Activated CD8-positive, alpha-beta memory T cell treated with anti-CD3 and anti-CD28 coated beads for 48 hours (primary cell): ENCODE data around the gene MPPED2.

Experiments
- DNase-seq, 3 experiments: peaks; one replicate each; pipeline ENCODE4 v3.0.0-alpha.2; 2020; ENCODE audit warnings: low read depth in 2 of 3, low spot score in 2 of 3

Gene MPPED2

DNA sequence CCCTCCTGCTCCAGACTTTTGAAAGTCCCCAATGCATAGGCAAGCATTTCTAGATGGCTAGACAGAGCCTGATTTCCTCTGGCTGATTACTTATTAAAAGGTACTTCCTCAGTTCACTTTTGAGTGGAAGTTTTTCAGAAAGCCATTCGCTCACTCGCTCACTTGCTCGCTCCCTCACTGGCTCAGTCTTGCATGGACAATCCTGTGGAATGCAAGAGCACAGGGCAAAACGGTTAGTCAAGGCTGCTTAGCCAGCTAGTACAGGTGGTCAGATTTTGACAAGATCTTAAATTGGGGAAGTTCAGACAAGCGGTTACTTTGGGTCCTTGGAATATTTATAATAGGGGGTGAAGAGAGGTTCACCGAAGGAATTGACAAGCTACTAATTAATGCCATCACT lies 162.3 kb downstream of the MPPED2 start:
- DNase-seq, result no peak

DNA sequence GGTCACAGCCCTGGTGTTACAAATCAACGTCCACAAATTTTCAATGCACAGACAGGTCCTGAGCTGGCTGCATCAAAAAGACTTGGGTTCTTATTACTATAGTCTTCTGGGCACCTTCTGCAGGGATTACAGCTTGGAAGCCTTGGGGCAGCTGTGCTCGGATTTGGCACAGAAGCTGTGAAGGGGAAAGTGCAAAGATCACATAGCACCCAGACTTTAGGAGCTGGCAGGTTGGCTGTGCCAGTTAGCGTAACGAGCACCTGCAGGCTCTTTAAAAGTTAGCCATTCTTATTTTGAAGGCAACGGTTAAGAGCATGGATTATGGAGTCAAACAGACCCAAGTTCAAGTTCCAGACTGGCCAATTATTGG lies 162.9 kb downstream of the MPPED2 start:
- no peak for DNase-seq

DNA sequence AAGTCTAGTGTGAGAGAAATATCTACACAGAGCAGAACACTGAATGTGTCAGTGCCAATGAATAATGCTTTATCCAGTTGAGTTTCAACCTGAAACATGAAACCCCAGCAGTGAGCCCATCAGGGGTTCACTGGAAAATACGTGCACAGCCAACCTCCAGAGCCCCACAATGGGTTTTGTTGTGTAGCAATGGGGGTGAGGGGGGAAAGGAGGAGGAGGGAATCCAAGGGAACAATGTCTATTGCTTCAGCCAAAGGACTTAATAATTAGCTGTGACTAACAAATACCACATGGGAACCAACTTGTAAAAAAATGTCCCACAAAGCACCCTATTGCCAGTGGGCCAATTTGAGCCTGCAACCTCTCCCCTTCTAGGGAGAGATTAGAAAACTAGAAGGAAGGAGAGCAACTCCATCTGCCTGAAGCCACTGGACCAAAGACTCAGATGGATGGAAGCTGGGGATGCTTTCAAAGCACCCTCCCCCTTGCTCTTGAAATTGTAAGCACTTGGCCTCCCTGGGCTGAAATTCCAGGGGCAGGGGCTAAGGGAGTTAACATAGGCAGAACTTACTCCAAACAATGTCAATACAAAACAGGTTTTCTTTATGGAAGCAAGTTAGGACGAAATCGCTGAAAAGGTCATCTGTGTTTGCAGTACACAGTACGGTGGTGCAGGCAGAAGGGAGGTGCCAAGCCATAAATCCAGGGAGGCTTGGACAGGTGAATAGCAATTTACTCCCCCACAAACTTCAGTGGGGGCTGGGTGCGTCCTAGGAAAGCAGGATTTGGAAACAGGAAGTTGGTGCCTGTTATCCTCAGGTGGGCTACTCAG lies 163.5 kb downstream of the MPPED2 start:
- DNase-seq, result no peak

DNA sequence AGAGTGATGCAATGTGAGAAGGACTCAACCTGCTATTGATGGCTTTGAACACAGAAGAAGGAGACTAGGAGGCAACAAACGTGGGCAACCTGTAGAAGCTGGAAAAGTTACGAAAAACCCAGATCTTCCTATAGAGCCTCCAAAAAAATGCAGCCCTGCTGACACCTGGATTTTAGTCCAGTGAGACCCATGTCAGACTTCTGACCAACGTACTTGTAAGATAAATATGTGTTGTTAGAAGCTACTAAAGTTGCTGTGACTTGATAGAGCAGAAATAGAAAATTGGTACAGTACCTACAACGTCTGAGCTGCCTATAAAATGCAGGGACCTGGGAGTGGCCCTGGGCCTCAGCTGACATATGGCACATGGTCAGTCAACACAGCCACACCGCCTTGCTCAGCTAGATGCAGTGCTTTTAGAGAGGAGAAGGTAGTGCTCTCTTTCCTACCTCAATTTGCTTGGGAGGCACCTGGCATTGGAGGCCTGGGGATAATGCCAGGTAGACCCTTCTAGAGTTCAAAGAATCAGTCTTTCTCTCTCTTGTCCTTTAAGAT lies 165.8 kb downstream of the MPPED2 start:
- DNase-seq, result no peak

DNA sequence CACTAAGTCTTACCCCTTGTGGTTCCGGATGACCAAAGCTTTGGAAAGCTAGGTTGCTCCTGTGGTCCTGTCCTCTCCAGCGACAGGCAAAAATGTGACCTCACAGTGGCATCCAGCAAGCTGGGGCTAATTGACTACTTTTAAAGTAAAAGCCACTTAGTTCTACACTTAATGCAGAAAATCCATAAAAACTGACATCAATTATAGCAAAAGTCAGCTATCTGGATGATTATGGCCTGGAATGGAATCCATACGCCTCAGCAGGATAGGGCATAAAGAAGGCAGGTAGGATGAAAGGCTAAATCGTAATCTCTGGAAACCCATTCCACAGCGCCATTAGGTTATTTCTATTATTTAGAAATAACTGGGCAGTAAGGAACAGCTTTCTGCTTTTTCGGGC lies 171.3 kb downstream of the MPPED2 start:
- DNase-seq, result no peak

DNA sequence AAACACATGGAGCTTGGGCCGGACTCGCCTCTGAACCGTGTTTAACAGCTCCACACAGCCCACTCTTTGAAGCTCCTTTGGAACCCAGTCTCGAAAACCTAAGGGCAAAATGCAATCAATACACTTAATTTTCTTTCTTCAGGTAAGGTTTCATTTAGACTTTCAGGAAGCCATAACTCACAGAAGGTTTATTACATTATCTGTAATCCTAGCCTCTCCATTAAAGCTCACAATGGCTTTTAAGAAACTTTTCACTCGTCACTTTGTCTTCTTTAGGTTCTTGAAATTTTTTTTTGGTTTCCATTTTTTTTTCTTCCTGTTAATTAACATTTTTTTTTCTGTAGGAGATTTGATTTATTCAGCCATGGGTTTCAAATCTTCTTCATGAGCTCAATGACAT lies 171.9 kb downstream of the MPPED2 start:
- no peak for DNase-seq

DNA sequence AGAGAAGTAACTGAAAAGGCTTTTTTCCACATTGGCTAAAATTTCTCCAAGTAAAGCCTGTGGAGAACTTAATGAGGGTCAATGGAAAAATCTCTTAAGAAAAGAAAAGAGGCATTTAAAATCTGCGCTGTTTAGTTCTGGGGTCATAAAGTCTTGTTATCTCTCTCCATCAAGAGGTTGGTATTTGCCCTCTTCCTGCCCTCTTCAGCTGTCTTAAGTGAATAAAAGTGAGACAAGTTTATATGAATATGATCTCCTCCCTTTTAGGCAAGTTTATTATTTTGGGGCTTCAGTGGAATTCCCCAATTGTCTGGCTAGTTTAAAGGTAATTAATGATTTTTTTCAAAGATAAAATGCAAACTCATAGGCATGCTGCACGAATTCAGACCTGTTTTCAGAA lies 173.6 kb downstream of the MPPED2 start:
- no peak for DNase-seq

DNA sequence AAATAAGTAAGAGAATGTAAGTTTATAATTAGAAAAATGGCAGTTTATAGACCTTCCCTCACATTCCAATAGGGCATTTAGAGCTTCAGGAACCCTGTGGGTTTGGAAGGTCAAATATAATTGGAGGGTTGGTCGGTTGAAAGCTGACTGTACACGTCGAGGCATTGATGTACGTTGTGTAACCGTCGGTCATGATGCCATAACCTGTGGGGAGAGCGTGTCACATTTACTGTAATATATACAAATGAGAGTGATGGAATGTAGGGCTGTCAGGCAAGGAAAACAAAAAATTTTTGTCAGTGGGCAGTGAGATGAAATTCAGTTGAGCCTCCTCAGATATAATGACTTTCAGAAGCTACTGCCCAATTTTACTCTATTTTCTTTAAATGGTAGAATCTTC lies 174.8 kb downstream of the MPPED2 start:
- no peak for DNase-seq

DNA sequence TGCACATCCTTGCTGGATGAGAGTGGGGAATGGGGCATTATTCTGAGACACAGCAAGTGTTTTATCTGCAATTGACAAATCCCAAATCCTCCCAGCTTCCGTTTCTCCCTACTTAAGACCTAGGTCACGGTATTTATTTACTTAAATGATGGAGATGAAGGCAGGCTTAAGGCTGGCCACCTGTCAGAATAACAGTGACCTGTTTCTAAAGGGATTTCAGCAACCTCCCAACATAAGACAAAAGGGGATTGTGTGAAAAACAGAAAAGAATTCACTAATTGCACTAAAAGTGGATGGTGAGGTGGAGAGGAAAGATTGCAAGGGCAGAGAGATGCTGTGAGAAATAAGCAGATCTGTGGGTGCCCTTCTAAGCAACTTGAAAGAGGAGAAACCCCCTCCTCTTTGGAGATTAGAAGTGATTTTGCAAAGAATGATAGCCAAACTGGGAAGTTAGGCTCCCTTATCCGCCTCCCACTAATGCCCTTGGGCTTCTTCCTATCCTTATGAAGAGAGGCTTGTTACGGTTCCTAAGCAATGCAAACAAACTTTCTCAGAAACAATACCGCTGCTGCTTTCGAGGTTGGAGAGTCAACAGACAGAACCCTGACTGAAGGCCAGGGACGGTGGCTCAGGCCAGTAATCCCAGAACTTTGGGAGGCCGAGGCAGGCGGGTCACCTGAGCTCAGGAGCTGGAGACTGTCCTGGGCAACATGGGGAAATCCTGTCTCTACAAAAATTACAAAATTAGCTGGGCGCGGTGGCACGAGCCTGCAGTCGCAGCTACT lies 179.0 kb downstream of the MPPED2 start:
- no peak for DNase-seq

DNA sequence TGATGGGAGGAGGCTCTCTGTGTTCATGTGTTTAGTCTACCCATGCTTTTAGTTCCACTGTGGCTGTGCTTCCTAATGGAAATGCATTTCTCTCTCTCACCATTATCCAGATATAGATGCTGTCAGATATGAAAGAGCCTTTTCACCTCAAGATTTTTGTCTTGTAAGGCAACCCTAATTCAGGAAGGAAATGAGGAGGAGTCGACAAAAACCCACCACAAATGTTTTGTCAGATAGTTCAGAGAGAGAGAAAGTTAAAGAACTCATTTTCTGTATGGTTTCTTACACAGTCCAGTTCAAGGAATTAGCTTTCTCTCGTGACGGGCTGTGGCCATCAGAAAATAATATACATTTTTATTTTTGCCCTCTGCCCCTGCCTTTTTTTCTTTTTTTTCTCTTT lies 180.8 kb downstream of the MPPED2 start:
- DNase-seq, result no peak

DNA sequence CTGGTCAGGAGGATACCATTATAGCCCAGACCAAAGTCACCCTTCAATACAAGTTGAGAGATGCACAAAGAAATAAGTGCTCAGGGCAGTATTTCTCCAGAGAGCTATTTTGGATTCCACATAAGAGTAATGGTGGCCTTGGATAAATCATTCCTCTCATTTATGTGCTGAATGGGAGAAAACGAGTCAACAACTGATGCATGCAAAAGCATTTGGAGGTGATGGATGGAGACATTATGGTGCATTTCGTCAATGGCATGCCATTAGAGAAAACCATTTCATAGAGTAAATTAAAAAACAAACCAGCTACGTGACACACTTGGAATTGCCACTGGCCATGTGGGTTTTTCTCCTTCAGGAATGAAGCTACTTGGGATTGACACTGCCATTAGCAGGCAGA lies 182.0 kb downstream of the MPPED2 start:
- no peak for DNase-seq

DNA sequence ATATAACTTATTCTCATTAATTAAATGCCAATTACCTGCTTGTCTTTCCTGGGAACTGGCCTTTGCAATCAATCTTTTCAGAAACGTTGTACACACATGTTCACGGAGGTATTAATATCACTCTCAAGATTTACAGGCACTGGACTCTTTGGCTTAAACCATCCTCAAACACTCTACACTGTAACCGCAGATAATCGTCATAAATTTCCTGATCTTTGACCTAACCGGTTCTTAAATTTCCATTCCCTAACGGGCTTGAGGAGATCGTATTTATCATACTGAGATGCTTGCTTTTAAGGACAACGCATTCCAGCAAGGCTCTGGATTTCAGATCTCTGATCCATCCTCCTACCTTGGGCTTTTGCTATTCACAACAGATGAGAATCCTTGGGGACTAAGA lies 190.4 kb downstream of the MPPED2 start:
- no peak for DNase-seq

DNA sequence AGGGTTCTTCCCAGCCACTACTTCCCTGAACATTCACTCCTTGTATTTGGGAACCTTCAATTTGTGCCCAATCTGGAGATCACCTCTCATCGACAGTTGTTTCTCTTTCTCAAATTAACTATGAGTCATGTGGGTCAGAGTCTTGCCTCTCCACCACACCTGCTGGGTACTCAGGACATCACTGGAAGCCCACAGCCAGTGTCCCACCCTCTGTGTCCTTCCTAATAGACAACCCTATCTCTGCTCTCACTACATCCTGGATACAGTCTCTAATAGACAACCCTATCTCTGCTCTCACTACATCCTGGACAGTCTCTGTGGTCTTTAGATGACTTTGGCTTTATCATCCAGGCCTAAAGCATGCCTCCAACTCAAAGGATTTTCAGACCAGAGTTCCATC lies 193.1 kb downstream of the MPPED2 start:
- DNase-seq, result no peak

DNA sequence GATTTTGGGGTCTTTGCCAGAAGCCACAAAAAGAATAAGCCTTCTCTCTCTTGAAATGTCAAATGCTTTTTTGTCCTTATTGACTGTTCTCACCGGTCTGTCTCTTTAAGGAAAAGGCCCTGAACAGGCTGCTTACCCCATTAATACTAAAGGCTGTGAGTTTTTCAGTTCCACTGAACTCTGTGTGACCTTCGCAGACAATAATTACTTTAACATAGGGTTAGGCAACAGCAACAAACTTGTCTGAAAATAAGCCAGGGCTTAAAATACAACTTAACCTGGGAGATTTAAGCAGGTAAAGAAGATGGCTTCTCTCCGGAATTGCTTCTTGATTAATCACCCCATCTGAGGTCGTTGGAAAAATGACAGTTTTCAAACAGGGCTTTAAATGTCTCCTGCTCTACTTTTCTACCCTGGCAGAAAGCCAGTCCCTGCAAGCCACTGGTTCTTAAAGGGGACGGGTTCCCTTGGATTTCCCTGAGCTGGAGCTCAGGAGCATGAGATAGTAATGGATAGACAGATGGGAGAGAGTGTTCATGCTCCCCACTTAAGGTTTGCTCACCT lies 193.8 kb downstream of the MPPED2 start:
- no peak for DNase-seq

DNA sequence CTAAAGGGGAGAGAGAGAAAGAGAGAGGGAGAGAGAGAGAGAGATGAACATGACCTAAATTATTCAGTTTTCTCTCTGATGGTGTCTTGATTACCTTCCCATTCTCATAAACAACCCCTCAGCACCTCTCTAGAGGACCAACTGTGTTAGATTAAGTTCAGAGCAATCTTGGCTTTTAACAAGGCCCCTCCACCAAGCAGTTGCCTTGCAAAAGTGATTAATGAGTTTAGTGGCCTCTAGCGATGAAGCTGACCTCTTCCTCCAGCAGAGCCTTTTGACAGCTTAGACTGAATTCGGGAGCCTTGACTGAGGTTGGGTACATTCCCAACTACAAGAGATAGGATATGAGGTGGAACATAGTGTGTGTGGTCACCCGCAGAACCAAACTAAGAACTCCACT lies 197.2 kb downstream of the MPPED2 start:
- no peak for DNase-seq

DNA sequence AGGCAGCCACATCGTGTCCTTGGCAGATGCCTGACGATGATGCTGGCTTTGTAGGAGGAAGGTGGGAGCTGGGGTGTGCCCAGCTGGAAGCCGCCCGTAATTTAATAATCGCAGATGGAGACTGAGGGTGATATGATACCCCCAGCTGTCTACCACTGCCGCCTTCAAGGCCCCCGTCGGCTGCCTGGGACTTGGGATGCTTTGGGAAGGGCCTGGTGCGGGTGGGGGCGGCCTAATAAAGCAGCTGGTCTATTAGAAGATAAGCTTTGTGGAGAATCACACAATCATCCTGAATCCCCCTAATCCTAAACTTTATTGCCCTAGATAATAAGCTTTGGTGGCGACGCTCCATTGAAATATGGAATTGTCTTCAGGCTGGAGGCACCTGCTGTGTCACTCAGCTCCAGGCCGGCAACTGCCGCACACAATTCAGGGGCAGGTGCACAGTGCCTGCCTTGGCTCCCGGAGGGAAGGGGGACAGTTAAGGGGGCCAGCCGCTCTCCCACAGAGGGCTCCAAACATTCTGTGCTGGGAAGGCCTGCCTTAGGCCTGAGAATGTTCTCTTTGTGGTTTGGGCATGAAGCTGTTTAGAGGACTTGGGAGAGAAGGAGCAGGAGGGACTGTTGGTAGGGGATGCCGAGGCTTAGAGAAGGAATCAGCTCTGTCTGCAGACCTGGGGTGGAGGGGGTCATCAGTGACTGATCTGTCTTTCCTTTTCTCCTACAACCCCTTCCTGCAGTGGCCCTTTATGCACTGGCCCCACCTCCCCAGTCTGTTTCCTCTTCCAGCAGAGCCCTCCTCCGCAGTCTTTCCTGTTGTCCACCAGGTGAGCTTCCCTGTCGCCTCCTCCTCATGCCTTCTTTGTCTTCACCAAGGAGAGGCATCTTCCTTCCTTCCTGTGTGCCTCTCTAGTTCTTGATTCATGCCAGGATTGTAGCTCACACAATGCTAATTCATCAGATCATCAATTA lies 198.0 kb downstream of the MPPED2 start:
- DNase-seq, result no peak

DNA sequence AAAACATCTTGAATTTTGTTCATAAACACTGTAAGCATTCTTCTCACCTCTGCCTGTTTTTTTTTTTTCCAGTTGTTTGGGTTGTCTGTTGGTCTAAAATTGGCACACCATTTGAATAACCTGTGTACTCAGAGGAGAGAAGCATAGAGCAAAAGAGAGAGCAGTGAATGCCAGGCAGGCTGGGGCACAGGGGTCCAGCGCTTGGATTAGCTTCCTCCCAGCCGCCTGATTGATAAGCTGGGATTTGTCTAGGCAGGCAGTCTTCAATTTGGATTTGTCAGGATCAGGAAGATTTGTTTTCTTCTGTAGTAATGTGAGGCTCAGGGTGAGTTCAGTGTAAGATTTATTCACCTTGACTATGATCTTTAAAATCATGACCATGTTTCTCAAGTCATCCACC lies 204.3 kb downstream of the MPPED2 start:
- no peak for DNase-seq

DNA sequence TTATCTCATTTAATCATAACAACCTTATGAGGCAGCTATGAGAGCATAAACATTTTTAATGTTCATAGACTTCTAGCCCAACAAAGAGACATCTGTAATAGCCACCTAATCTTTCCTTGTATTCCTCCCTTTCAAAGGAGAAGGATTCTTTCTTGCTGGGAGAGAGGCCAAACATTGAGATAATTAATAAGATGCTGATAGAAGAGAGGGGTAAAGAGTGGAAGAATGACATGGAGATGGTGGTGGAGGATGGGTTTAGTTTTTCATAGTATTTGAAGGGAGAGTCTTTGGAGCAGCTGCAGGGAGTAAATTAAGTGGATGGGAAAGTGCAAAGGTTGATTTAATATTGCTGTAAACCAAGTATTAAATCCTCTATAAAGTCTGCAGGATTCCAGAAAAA lies 205.3 kb downstream of the MPPED2 start:
- DNase-seq, result no peak

DNA sequence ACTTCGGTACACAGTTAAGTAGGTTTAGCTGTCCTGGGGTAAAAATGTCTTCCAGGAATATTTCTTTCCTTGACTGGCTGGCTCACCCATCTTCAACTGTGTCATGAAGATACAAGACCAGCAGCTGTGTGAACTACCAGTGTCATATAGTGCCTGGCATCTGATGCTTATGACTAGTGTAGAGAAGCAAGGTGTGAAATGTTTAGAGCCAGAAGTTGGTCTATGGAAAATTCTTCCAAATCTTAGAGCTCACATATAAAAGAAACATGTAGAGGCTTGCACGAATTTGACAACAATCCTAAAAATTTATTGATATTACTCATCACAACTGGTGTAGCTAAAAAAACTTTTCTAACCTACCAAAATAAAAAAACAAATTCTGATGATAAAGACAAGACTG lies 208.8 kb downstream of the MPPED2 start:
- DNase-seq, result no peak

DNA sequence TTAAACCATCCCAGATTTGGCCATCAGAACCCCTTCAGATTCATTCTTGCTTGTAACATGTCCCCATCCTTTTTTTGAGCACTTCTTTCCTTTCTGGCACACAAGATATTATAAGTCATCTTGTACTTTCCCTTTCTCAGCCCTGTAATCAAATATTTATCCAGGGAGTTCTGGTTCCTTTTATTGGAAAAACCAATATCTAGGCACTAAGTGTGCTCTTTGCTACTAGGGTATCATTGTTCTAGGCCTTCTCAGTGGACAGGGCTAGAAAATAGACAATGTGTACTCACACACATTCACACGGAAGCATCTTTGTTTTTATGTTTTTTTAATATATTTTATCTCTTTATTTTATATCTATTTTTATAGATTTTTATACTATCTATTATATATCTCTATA lies 216.0 kb downstream of the MPPED2 start:
- no peak for DNase-seq

DNA sequence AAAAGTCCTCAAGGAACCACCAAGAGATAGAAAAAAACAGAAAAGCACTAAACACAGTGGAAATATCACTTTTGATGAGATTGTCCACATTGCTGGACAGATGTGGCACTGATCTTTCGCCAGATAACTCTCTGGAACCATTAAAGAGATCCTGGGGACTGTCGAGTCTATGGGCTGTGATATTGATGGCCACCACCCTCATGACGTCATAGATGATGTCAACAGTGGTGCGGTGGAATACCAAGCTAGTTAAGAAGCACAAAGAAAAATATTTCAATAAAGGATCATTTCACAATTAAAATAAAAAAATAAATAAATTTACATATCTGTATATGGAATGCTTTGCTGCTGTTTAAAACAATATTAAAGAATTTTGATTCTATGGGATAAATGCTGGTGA lies 217.8 kb downstream of the MPPED2 start:
- no peak for DNase-seq
